GM12891 (cell line): ENCODE measurements around the gene BPI.

ENCODE experiments used
- DNase-seq: peaks from one replicate; pipeline ENCODE4 v3.0.0; 2011; ENCODE audit warnings: low spot score; ENCODE audit not compliant: insufficient read length
- FAIRE-seq: peaks from 2 replicates; lab custom pipeline; 2011; peaks lifted over from hg19 to GRCh38; lab: Jason Lieb, UNC
- PAX5 ChIP-seq: IDR thresholded peaks from 2 replicates; pipeline ENCODE4 v1.6.1; 2011; ENCODE audit warnings: low read length, moderate library complexity, mild to moderate bottlenecking; ENCODE audit not compliant: insufficient read depth, severe bottlenecking
- POLR2A ChIP-seq: IDR thresholded peaks from 2 replicates; pipeline ENCODE4 v1.6.1; 2011; ENCODE audit warnings: low read depth, low read length, control low read depth
- POLR2AphosphoS5 ChIP-seq: IDR thresholded peaks from 2 replicates; pipeline ENCODE4 v1.6.1; 2011; ENCODE audit warnings: low read depth, low read length, control low read depth
- POU2F2 ChIP-seq: IDR thresholded peaks from 2 replicates; pipeline ENCODE4 v1.6.1; 2011; ENCODE audit warnings: low read depth, mild to moderate bottlenecking, control low read depth, low read length, moderate library complexity
- SPI1 ChIP-seq: IDR thresholded peaks from 2 replicates; pipeline ENCODE4 v1.6.1; 2011; ENCODE audit warnings: low read depth, low read length, control low read depth
- TAF1 ChIP-seq: IDR thresholded peaks from 2 replicates; pipeline ENCODE4 v1.6.1; 2011; ENCODE audit warnings: low read depth, low read length, control low read depth

Gene BPI

DNA sequence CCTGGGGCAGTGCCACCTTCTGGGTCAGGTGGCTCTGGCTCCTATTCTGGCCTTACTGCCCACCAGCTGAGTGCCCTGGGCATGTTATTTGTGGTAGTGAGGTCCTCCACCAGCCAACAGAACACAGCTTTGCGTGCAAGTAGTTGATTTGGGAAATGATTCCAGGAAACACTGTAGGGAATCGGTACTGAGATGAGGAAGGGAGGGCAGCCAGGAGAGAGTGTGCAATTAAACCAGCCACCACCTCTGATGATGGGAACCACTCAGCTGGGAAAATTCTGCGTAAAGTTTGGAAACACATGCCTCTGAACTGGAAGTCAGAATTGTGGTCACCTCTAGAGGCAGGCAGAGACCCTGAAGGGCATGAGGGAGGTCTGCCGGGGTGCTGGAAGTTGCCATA, 42.8 kb downstream of the BPI start:
- DNase-seq (no peak), FAIRE-seq (no peak)
- TF ChIP-seq POLR2A: no peak
- TF ChIP-seq POLR2AphosphoS5: no peak
- TF ChIP-seq TAF1: no peak
- TF ChIP-seq PAX5: no peak
- no peak for TF ChIP-seq POU2F2
- no peak for TF ChIP-seq SPI1

- TF ChIP-seq TAF1 (no peak), SPI1 (no peak), POLR2A (no peak), POLR2AphosphoS5 (no peak), POU2F2 (no peak), PAX5 (no peak)
- no peak for FAIRE-seq
- DNase-seq: no peak
Measured at GRCh38 chr20:38349856-38350255, 45.9 kb downstream of the BPI start.

- DNase-seq: no peak
- no peak for FAIRE-seq
- TF ChIP-seq POU2F2 (no peak), TAF1 (no peak), SPI1 (no peak), POLR2A (no peak), PAX5 (no peak), POLR2AphosphoS5 (no peak)
Measured at GRCh38 chr20:38350879-38351775, 47.2 kb downstream of the BPI start.

GRCh38 chr20:38353316-38353715, 49.4 kb downstream of the BPI start:
- DNase-seq: no peak

GRCh38 chr20:38354227-38354626, 50.3 kb downstream of the BPI start:
- no peak for FAIRE-seq
- no peak for DNase-seq
- TF ChIP-seq PAX5 (no peak), SPI1 (no peak), POU2F2 (no peak), POLR2A (no peak), POLR2AphosphoS5 (no peak), TAF1 (no peak)

More at GRCh38 chr20:38353316-38353715, 49.4 kb downstream of the BPI start:
- TF ChIP-seq SPI1 (no peak), PAX5 (no peak), POLR2A (no peak), POLR2AphosphoS5 (no peak), TAF1 (no peak), POU2F2 (no peak)
- no peak for FAIRE-seq

DNA sequence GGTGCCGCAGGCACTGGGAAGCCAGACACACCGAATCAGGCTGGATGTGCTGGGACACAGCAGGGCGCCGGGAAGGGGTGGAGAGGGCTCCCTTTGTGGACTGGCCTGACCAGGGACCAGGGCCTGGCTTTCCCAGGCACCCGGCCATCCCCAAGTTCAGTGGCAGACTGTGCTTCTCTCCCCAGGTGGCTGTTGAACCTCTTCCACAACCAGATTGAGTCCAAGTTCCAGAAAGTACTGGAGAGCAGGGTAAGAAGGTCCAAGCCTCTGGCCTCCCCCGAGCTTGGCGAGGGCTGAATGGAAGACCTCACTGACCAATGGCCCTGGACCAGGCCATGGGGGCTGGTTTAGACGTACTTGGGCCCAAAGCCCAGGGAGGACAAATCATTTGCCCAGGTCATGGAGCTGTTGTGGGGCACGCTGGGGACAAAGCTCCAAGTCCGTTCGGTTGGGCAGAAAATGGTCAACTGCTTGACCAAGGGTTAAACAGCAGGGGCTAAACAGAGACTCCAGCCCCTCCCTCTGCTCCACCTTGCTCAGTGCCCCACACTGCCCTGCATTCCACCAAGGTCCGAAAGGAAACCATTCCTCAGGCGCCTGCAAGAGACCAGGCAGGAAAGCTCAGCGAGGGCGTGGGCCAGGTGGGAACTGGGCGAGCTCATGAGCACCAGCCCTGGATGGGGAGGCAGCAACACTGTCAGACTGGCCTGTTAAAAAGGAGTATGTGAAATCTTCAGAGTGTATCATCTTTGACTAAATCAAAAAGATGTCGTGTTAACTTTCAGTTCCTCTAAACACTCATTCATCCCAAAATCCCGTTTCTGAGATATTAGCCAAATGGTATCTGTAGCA, 51.4 kb downstream of the BPI start:
- TF ChIP-seq POLR2A (no peak), POU2F2 (no peak), TAF1 (no peak), POLR2AphosphoS5 (no peak), SPI1 (peak; percentile 88), PAX5 (no peak)
- DNase-seq: peak; percentile 25
- no peak for FAIRE-seq

- FAIRE-seq: no peak
- no peak for TF ChIP-seq POLR2A
- no peak for TF ChIP-seq POU2F2
- no peak for TF ChIP-seq PAX5
- no peak for TF ChIP-seq SPI1
- TF ChIP-seq POLR2AphosphoS5: no peak
- no peak for TF ChIP-seq TAF1
- DNase-seq: no peak
Measured at GRCh38 chr20:38357653-38358207, 53.8 kb downstream of the BPI start.

GRCh38 chr20:38358556-38358955, 54.6 kb downstream of the BPI start:
- TF ChIP-seq POU2F2 (no peak), POLR2A (no peak), SPI1 (no peak), PAX5 (no peak), TAF1 (no peak), POLR2AphosphoS5 (no peak)
- FAIRE-seq: no peak
- no peak for DNase-seq

- DNase-seq: no peak
- no peak for FAIRE-seq
- TF ChIP-seq PAX5: no peak
- TF ChIP-seq TAF1: no peak
- TF ChIP-seq POLR2AphosphoS5: no peak
- no peak for TF ChIP-seq POLR2A
- TF ChIP-seq SPI1: no peak
- TF ChIP-seq POU2F2: no peak
Measured at GRCh38 chr20:38363004-38363747, 59.2 kb downstream of the BPI start.
